Lung microvascular endothelial cell (primary cell): ENCODE data around the gene CPNE4. TPM values are rescaled to one million over a fixed set of nuclear protein-coding genes. Genes with fewer than 3 reads are reported as not detected.

Experiments
- DNase-seq, 2 donors: peaks; one replicate each; pipeline versions ENCODE4 v3.0.0 to v3.0.0-alpha.2; 2010; ENCODE audit warnings: low read depth in 2 of 2
- total RNA-seq: library from RNA; depleted of rRNA; stranded (reverse); fragments of >200 nt; gene quantifications from 2 replicates; pipeline ENCODE4 v1.2.1, GENCODE V29; 2014

CPNE4 gene
- total RNA-seq, 1 donor from 2014 or later, result not detected

GRCh38 chr3:131797776-131798175, 237.0 kb downstream of the CPNE4 start:
- DNase-seq, result no peak

GRCh38 chr3:131796558-131797198, 238.1 kb downstream of the CPNE4 start:
- no peak for DNase-seq

- no peak for DNase-seq
Observed at GRCh38 chr3:131796111-131796510, 238.7 kb downstream of the CPNE4 start.

- no peak for DNase-seq
Observed at GRCh38 chr3:131795390-131796090, 239.3 kb downstream of the CPNE4 start.

- DNase-seq, result peak; percentile 62 to 65
Observed at GRCh38 chr3:131794766-131795388, 239.9 kb downstream of the CPNE4 start.

- DNase-seq, result no peak
Observed at GRCh38 chr3:131793870-131794269, 240.9 kb downstream of the CPNE4 start.

GRCh38 chr3:131789188-131789587, 245.6 kb downstream of the CPNE4 start:
- DNase-seq, result no peak

- no peak for DNase-seq
Observed at GRCh38 chr3:131786386-131786785, 248.4 kb downstream of the CPNE4 start.

GRCh38 chr3:131782751-131783150, 252.1 kb downstream of the CPNE4 start:
- no peak for DNase-seq

- no peak for DNase-seq
Observed at GRCh38 chr3:131778526-131778925, 256.3 kb downstream of the CPNE4 start.

- no peak for DNase-seq
Observed at GRCh38 chr3:131775650-131776049, 259.2 kb downstream of the CPNE4 start.

- DNase-seq, result no peak
Observed at GRCh38 chr3:131772269-131773026, 262.4 kb downstream of the CPNE4 start.

- DNase-seq, result no peak
Observed at GRCh38 chr3:131762981-131763564, 271.7 kb downstream of the CPNE4 start.

GRCh38 chr3:131756405-131756804, 278.4 kb downstream of the CPNE4 start:
- DNase-seq, result no peak

GRCh38 chr3:131755380-131755779, 279.4 kb downstream of the CPNE4 start:
- no peak for DNase-seq

- DNase-seq, result no peak
Observed at GRCh38 chr3:131750256-131750655, 284.6 kb downstream of the CPNE4 start.

- DNase-seq, result no peak
Observed at GRCh38 chr3:131749826-131750225, 285.0 kb downstream of the CPNE4 start.

GRCh38 chr3:131747466-131747865, 287.3 kb downstream of the CPNE4 start:
- no peak for DNase-seq

- DNase-seq, result no peak
Observed at GRCh38 chr3:131744765-131745164, 290.0 kb downstream of the CPNE4 start.

- no peak for DNase-seq
Observed at GRCh38 chr3:131743126-131743525, 291.7 kb downstream of the CPNE4 start.

GRCh38 chr3:131739211-131739610, 295.6 kb downstream of the CPNE4 start:
- DNase-seq, result no peak

GRCh38 chr3:131738095-131738494, 296.7 kb downstream of the CPNE4 start:
- DNase-seq, result no peak
